ENCODE measurements around the gene CEP44.
"Not testable (repeated sequence)": the region's sequence is repeated elsewhere in the genome, so short reads cannot be mapped to it uniquely, and the experiment has no call there.

The CEP44 gene

GRCh38 chr4:174279433-174280155, 4.1 kb upstream of the CEP44 start:
- no peak for DNase-seq

DNA sequence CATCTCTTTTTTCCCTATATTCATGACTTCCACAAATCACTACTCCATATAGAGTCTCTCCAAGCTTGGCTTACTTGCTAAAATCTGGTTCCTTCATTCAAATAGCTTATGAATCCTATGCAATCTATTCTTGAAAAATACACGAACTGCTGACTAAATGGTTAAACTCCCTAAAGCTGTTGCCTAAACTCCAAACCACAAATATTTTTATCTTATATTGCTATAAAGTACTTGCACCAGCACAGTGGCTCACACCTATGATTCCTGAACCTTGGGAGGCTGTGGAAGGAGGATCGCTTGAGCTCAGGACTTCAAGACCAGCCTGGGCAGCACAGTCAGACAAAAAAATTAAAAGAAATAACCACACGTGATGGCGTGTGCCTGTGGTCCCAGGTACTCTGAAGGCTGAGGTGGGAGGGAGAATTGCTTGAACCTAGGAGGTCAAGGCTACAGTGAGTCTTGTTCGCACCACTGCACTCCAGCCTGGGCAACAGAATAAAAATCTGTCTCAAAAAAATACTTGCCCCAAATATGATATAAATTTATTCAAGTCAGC, 2.5 kb upstream of the CEP44 start:
- DNase-seq, result no peak

- no peak for DNase-seq
These were observed 1.8 kb upstream of the CEP44 start for GRCh38 chr4:174281901-174282300.

DNA sequence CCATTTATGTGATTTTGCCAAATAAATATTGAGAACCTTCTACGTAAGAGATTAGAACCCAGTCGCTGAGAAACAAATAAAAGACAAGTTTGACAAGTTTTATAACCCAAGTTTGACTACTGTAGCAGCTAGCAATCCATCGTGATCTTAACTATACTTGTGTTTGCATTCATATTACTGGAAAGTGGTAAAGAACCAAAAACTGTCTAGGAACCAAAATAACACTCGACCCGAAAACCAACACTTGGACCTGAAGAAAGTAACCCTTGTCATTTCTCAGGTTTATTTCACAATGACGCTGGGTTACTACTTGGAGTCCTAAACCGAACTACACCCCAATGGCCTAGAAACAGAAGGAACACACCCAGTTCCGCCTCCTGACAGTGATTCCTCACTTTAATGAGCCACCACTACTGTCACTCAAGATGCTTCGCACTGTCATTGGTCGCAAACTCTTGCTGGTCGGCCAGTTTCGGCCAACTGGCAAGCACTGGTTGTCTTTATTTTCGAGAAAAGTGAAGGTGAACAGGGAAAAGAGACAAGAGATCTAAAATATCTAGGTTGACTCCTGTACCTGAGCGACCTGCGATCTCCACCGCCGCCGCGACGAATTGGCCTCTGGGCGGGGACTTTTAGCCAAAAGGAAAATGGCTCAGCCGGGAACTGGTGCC, 740 bp upstream of the CEP44 start:
- peak; percentile 79 for DNase-seq

DNA sequence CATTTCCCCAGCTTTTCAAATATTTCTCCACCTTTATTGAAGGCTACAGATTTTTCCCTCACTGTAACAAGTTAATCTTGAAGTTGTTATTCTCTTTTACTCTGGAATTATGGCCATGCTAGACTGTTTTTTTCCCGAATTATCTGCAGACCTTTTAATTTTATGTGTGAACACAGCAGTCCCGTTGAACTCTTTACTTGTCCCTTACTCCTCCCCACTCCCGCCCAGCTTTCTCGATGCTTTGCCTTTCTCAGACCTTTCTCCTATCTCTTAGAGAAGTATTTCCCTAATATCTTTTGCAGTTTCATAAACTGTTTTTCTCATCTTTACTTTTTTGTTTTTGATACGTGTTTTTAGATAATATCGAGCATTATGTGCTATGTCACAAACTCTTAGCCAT, 776 bp downstream of the CEP44 start:
- no peak for DNase-seq

DNA sequence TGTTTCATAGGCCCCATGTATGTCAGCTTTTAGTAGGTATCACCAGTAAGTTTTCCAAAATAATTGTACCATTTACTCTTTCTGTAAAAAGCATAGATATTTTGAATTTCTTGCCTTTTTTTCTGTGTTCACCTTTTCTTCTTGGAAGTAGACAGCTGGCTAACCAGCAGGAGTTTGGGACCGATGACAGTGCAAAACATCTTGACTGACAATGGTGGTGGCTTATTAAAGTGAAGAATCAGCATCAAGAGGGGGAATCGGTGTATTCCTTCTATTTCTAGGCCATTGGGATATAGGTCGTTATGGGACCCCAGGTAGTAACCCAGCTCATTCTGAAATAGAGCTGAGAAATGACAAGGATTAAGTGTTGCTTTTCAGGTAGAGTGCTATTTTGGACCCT, 3.2 kb downstream of the CEP44 start:
- DNase-seq, result no peak

GRCh38 chr4:174292473-174292872, 8.8 kb downstream of the CEP44 start:
- no peak for DNase-seq

- DNase-seq, result not testable (repeated sequence)
These were observed 10.9 kb downstream of the CEP44 start for GRCh38 chr4:174294641-174295040.

DNA sequence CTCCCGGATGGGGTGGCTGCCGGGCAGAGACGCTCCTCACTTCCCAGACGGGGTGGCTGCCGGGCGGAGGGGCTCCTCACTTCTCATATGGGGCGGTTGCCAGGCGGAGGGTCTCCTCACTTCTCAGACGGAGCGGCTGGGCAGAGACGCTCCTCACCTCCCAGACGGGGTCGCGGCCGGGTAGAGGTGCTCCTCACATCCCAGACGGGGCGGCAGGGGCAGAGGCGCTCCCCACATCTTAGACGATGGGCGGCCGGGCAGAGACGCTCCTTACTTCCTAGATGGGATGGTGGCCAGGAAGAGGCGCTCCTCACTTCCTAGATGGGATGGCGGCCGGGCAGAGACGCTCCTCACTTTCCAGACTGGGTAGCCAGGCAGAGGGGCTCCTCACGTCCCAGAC, 11.4 kb downstream of the CEP44 start:
- not testable (repeated sequence) for DNase-seq

- DNase-seq, result no peak
These were observed 20.0 kb downstream of the CEP44 start for GRCh38 chr4:174303687-174304086.

- no peak for DNase-seq
These were observed 21.0 kb downstream of the CEP44 start for GRCh38 chr4:174304664-174305063.

- no peak for DNase-seq
These were observed 22.2 kb downstream of the CEP44 start for GRCh38 chr4:174305961-174306360.

DNA sequence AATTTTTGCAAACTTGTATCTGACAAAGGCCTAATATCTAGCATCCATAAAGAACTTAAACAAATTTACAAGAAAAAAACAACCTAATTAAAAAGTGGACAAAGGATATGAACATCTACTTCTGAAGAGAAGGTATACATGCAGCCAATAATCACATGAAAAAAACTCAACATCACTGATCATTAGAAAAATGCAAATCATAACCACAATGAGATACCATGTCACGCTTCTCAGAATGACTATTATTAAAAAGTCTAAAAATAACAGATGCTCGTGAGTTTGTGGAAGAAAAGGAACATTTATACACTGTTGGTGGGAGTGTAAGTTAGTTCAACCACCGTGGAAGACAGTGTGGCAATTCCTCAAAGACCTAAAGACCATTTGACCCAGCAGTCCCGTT, 24.0 kb downstream of the CEP44 start:
- DNase-seq, result no peak

- DNase-seq, result no peak
These were observed 29.3 kb downstream of the CEP44 start for GRCh38 chr4:174312993-174313392.

DNA sequence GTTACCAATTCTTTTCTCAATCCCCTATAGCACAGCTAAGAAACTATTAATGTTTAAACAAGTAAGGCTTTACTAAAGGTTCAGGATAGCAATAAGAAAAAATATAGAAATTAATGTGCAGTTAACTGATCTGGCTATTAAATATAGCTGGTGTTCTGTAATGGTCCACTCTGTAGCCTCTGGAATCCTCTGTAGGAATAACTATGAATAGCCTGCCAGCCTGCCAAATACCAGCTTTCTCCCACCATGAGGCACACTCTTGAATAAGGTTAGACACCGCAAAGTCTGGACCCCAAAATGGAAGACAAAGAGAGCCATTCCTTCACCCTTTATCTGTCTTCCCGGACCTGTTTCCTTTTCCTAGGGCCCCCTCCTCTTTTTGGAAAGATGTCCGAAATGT, 30.6 kb downstream of the CEP44 start:
- no peak for DNase-seq

DNA sequence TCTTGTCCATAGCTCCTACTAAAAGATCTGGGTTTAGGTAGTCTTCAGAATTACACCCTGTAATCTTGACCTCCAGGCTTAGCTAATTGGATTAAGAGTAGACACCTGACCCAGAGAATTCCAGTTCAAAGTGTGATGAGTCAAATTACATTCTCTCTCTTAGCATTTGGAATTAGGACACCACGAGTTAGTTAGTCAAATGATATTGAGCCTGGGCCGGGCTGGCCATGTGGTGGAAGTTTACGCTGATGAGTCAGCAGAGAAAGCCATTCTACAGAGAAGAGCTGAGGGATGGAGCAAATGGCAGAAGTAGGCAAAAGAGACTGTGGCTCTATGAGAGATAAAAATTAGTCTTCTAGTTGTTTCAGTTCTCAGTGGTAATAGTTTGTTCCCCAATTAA, 31.1 kb downstream of the CEP44 start:
- no peak for DNase-seq

- no peak for DNase-seq
These were observed 32.8 kb downstream of the CEP44 start for GRCh38 chr4:174316546-174316945.

GRCh38 chr4:174316954-174317353, 33.2 kb downstream of the CEP44 start:
- DNase-seq, result no peak

DNA sequence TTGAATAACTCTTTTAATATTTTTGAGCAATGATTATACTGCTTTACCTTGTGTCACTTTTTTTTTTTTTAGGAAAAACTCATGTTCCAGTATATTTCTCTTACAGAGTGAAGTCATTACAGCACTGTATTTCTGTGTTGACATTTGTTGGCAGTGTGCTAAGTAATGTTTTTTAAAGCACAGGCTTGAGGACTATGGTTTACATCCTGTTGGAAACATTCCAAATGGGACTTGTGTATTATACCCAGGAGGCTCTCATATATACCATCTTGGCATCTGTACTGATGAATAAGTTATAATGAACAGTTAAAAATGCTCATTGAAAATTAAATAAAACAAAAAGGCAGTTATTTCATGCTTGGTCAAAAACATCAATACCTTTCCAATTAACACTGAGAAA, 33.8 kb downstream of the CEP44 start:
- no peak for DNase-seq

GRCh38 chr4:174318829-174319764, 35.4 kb downstream of the CEP44 start:
- no peak for DNase-seq

DNA sequence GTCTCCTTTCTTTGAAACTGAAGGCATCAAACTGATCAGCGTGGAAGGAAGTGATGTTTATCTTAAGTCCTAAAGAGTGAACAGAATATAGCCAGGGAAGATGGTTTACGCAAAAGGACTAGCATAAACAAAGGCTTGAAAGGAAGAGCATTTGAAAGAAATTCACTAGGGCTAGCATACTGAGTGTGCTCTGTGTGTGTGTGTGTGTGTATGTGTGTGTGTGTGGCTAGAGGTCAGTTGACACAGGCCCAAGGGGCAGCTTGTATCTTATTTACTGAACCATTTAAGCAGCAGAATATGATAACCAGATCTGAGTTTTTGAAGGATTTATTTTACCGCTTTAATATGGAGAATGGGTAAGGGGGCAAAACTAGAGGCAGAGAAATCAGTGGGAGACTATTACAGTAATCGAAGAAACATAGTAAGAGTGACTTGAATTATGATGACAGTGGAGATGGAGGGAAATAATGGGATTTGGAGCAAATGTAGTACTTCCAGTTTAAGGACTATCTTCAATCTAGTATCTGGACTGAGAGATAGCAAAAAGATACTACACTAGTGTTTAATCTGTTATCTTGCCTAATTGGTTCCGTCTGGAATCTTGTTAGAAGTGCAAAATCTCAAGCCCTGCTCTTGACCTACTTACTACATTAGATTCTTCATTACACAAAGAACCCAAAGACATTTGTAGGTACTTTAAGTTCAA, 36.9 kb downstream of the CEP44 start:
- DNase-seq, result no peak

- DNase-seq, result no peak
These were observed 40.5 kb downstream of the CEP44 start for GRCh38 chr4:174324236-174324635.

- DNase-seq, result no peak
These were observed 41.0 kb downstream of the CEP44 start for GRCh38 chr4:174324725-174325124.

All from NCI-H1436 treated with DMSO at 0.1 percent for 48 hours (cell line).